ENCODE results near the gene DNAJC16. TPM values are rescaled to one million over a fixed set of nuclear protein-coding genes. Genes with fewer than 3 reads are reported as not detected.

Gene DNAJC16
- total and polyA plus RNA-seq, 2 of the 4 experiments (the other 2 are of a cell fraction): 8.0 to 13.1 TPM

- no peak overlapping the region for H2BK20ac ChIP-seq (ENCODE audit: low read depth, low read length)
- no peak overlapping the region for H3K14ac ChIP-seq (replicated peaks; ENCODE audit: low read depth, low read length)
- H2AK5ac ChIP-seq (ENCODE audit: low read depth, low read length): no peak overlapping the region
- no peak overlapping the region for H2AK9ac ChIP-seq (replicated peaks; ENCODE audit: low read depth, low read length, poor library complexity)
- H3K9me1 ChIP-seq (ENCODE audit: insufficient read depth, low read length): peaks cover 3% of the 10 kb centered on the region
- DNase-seq: no peak
- no peak overlapping the region for H3K4ac ChIP-seq (ENCODE audit: low read depth, low read length)
- H4K8ac ChIP-seq (ENCODE audit: low read depth in 2 of 2, low read length in 2 of 2): no peak overlapping the region
- no peak overlapping the region for H3K18ac ChIP-seq (ENCODE audit: low read depth, low read length)
- no peaks in the 10 kb centered on the region for H3K27me3 ChIP-seq (ENCODE audit: control insufficient read depth, insufficient read depth, low read length)
- no peak overlapping the region for H2BK15ac ChIP-seq (ENCODE audit: low read depth, low read length)
- no peak overlapping the region for H3K4me3 ChIP-seq (ENCODE audit: insufficient read depth, low read depth, low read length)
- no peak overlapping the region for H3K4me2 ChIP-seq (ENCODE audit: low read depth, low read length)
- H3K56ac ChIP-seq (ENCODE audit: extremely low read depth, insufficient read depth, low read length): no peak overlapping the region
- BruUV-seq (replicated peaks): no TSS peak
- H3K9me3 ChIP-seq (ENCODE audit: control insufficient read depth, insufficient read depth, low read length): no peaks in the 10 kb centered on the region
- no peak overlapping the region for H3K27ac ChIP-seq (ENCODE audit: insufficient read depth, low read length)
- no peak overlapping the region for H2AFZ ChIP-seq (replicated peaks; ENCODE audit: low read length, poor library complexity)
- H4K20me1 ChIP-seq (ENCODE audit: insufficient read depth, low read length): no peaks in the 10 kb centered on the region
- ChIA-PET CTCF (no interaction called here), POLR2A (ENCODE audit: unreplicated experiment) (no interaction called here)
- H3K23ac ChIP-seq (ENCODE audit: low read depth, low read length): no peak overlapping the region
- TF ChIP-seq MAZ (IDR thresholded peaks at IDR 0.05; ENCODE audit: borderline replicate concordance, low read depth, low read length): no peak
- TF ChIP-seq FOS (IDR thresholded peaks at IDR 0.05; ENCODE audit: low read depth, low read length): no peak
- TF ChIP-seq USF2 (IDR thresholded peaks at IDR 0.05; ENCODE audit: low read depth, low read length): no peak
- no peak for TF ChIP-seq NFE2L2 (IDR thresholded peaks at IDR 0.05; ENCODE audit: low read depth, low read length)
- TF ChIP-seq SMC3 (IDR thresholded peaks at IDR 0.05; ENCODE audit: low read depth, low read length): no peak
- no peak for TF ChIP-seq CHD1 (IDR thresholded peaks at IDR 0.05; ENCODE audit: low read depth, low read length)
- TF ChIP-seq RCOR1 (IDR thresholded peaks at IDR 0.05; ENCODE audit: insufficient replicate concordance, low read length): no peak
- TF ChIP-seq POLR2A (IDR thresholded peaks at IDR 0.05; ENCODE audit: low read depth, low read length): no peak
- no peak for TF ChIP-seq BHLHE40 (IDR thresholded peaks at IDR 0.05; ENCODE audit: low read depth, low read length)
- no peak for TF ChIP-seq RFX5 (IDR thresholded peaks at IDR 0.05; ENCODE audit: low read depth, low read length)
- no peak for TF ChIP-seq CEBPB (IDR thresholded peaks at IDR 0.05; ENCODE audit: low read depth, low read length)
- TF ChIP-seq MAFK (IDR thresholded peaks at IDR 0.05; ENCODE audit: low read depth, low read length): no peak
- no peak overlapping the region for H4K91ac ChIP-seq (ENCODE audit: insufficient read depth, low read depth, low read length)
- no peak overlapping the region for H3K9ac ChIP-seq (ENCODE audit: low read depth, low read length)
- ATAC-seq (ENCODE audit: low read depth): no peak
- 82% methylated on average over 2 of the region's 7 CpGs; no CpG with 5 or more reads in 1 of the 2 experiments for WGBS, 2 experiments (ENCODE audit: extremely low coverage in 2 of 2, insufficient read length in 1 of 2)
- no peak overlapping the region for H4K5ac ChIP-seq (ENCODE audit: low read depth, low read length)
- H2BK5ac ChIP-seq (ENCODE audit: low read depth, low read length, poor library complexity, severe bottlenecking): no peak overlapping the region
- H3K79me1 ChIP-seq (ENCODE audit: low read depth in 1 of 2, low read length in 2 of 2): peaks cover 10 to 12% of the 10 kb centered on the region in 2 experiments; a peak in 3 of 4 replicates
- no peak overlapping the region for H2BK120ac ChIP-seq (ENCODE audit: low read depth, low read length)
- H3K36me3 ChIP-seq (ENCODE audit: control insufficient read depth, insufficient read depth, low read length): peaks cover 34% of the 10 kb centered on the region
- dilution Hi-C loops (cut with HindIII; ENCODE audit: low sequenced_read_pairs, unreplicated experiment) (no loop called here), intact Hi-C loops (cut with micrococcal nuclease) (no loop called here), in situ Hi-C loops (cut with MboI; ENCODE audit: low sequenced_read_pairs) (no loop called here)
- H3K4me1 ChIP-seq (ENCODE audit: control insufficient read depth, insufficient read depth, low read length): peaks cover 6% of the 10 kb centered on the region
These were observed 16.0 kb downstream of the DNAJC16 start for GRCh38 chr1:15542388-15543250.

Data from IMR-90 (cell line).